Activated naive CD4-positive, alpha-beta T cell (primary cell): ENCODE results near the gene SFMBT2.
"Not testable (repeated sequence)": the region's sequence is repeated elsewhere in the genome, so short reads cannot be mapped to it uniquely, and the experiment has no call there.

Source experiments
- DNase-seq, 4 experiments: peaks; one replicate each; lab custom pipeline; 2025; lab: John Stamatoyannopoulos, UW

SFMBT2 gene

GRCh38 chr10:7401156-7401555, 9.7 kb downstream of the SFMBT2 start:
- DNase-seq, result no peak

- no peak for DNase-seq
Observed at GRCh38 chr10:7400068-7400715, 10.6 kb downstream of the SFMBT2 start.

GRCh38 chr10:7399533-7399932, 11.3 kb downstream of the SFMBT2 start:
- no peak for DNase-seq

- DNase-seq, result no peak
Observed at GRCh38 chr10:7397049-7398035, 13.5 kb downstream of the SFMBT2 start.

- DNase-seq, result not testable (repeated sequence)
Observed at GRCh38 chr10:7392301-7392700, 18.5 kb downstream of the SFMBT2 start.

GRCh38 chr10:7391748-7392147, 19.1 kb downstream of the SFMBT2 start:
- no peak for DNase-seq

DNA sequence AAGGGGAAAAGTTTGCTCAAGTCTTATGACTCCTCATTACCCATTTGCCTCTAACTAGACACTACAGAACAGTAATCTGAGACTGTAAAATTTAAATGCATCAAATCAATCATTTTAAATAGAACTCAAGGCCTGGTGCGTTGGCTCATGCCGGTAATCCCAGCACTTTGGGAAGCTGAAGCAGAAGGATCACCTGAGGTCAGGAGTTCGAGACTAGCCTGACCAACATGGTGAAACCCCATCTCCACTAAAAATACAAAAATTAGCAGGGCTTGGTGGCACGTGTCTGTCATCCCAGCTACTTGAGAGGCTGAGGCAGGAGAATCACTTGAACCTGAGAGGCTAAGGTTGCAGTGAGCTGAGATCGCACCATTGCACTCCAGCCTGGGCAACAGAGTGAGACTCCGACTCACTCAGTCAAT, 20.1 kb downstream of the SFMBT2 start:
- not testable (repeated sequence) for DNase-seq

- DNase-seq, result no peak
Observed at GRCh38 chr10:7389844-7390243, 21.0 kb downstream of the SFMBT2 start.

GRCh38 chr10:7389346-7389745, 21.5 kb downstream of the SFMBT2 start:
- no peak for DNase-seq

GRCh38 chr10:7388602-7389001, 22.2 kb downstream of the SFMBT2 start:
- no peak for DNase-seq

DNA sequence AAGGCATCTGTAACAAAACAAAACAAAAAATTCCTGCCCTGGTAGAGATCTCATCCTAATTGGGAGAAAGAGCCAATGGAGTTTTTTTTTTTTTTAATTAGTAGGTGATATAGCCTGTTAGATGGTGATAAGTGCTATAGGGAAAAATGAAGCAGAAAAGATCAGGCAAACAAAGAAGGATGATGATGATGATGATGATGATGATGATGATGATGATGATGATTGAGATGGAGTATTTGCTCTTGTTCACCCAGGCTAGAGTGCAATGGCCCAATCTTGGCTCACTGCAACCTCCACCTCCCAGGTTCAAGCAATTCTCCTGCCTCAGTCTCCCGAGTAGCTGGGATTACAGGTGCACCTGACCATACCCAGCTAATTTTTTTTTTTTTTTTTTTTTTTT, 22.7 kb downstream of the SFMBT2 start:
- DNase-seq, result not testable (repeated sequence)

DNA sequence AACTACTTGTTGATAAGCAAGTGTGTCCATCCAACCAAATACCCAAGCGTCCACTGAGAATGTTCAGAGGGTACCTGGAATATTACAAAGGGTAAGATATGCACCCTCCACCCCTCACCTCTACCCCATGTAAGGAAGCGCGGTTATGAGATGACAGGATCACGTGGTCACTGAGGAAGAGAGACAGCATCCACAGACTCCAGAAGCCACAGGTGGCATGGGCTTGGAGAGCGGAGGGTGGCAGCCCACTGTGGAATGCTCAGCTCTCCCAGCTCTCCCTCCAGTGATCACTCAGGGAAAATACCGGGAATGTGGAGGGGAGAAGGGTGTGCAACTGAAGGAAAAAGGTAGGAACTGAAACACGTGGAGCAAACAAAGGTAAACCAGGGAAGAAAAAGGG, 25.7 kb downstream of the SFMBT2 start:
- no peak for DNase-seq

- DNase-seq, result no peak
Observed at GRCh38 chr10:7383442-7383841, 27.4 kb downstream of the SFMBT2 start.

- no peak for DNase-seq
Observed at GRCh38 chr10:7380704-7381241, 30.1 kb downstream of the SFMBT2 start.

DNA sequence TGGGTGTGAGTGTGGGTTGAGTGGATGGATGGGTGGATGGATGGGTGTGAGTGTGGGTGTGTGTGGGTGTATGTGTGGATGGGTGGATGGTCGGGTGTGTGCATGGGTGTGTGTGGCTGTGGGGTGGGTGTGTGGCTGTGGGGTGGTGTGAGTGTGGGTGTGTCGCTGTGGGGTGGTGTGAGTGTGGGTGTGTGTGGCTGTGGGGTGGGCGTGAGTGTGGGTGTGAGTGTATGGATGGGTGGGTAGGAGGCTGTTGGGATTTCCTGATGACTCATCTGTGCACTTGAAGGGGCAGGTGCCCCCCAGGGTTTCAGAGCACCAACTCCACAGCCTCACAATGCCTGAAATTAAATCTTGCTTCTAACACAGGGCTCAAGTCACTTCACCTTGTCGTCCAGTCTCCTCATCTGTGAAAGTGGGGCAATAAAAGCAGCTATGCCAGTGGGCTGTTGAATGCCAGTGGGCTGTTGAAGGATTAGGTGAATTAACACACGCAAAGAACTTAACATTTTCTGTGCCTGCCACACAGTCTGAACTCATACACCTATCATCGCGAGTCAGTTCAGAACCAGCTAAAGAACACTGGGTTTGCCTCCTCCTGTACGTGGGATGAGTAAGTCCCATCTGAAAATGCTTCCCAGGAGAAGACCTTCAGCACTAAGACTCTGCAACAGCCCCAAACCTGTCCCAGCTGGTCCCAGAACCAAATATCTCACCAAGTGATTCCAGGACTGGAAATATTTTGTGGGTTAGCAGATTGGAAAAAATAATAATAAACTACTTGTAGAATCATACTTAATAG, 32.0 kb downstream of the SFMBT2 start:
- no peak for DNase-seq

GRCh38 chr10:7377614-7378248, 33.1 kb downstream of the SFMBT2 start:
- no peak for DNase-seq

DNA sequence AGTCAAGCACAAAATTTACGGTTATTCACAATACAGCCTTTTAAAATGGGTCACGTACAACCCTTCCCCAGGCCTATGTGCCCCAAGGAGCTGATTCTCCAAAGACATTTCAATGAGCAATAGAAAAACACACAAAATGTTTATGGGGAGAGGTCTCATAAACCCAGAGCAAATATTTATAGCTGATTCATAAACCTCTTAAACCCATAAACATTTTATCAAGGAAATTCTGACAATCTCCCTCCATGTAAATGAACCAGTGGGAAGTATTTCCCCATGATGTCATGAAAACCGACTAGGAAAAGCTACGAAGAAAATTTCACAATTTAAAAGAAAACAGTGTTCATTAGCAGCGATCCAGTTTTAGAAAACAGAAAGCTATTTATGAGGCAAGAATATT, 36.0 kb downstream of the SFMBT2 start:
- no peak for DNase-seq

- DNase-seq, result no peak
Observed at GRCh38 chr10:7373039-7373438, 37.8 kb downstream of the SFMBT2 start.

- no peak for DNase-seq
Observed at GRCh38 chr10:7372504-7372903, 38.3 kb downstream of the SFMBT2 start.

DNA sequence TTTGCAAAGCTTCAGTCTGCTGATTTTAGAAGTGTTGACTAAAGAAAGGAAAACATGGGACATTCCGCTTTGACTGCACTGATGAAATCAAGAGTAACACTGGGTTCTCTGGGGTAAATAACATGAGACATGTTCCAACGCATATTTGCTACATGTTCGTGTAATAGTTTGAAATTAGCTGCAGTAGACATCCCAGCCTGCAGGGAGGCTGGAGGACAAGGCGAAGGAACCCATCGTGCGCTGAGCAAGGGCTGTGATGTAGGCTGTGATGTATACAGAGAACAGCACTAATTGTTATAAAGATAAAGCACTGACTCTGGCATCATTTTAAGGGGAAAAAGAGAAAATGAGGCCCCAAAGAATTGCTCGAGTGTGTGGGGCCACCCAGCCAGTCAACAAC, 40.3 kb downstream of the SFMBT2 start:
- no peak for DNase-seq

GRCh38 chr10:7365027-7365745, 45.6 kb downstream of the SFMBT2 start:
- no peak for DNase-seq
